ENCODE results near the gene CD2. TPM values are rescaled to one million over a fixed set of nuclear protein-coding genes. Genes with fewer than 3 reads are reported as not detected.
"Not testable (repeated sequence)": the region's sequence is repeated elsewhere in the genome, so short reads cannot be mapped to it uniquely, and the experiment has no call there.

Gene CD2
- total RNA-seq, 2 donors from 2014 or later: 2.9 to 3.8 TPM

GRCh38 chr1:116755681-116756080 is 1.5 kb downstream of the CD2 start:
- Histone ChIP-seq H3K36me3 (no peaks in the 10 kb centered on the region), H3K9ac (ENCODE audit: low read depth in 2 of 2, low read length in 2 of 2) (peak overlapping the region in 1 of 2 donors; percentile 37), H3K27me3 (no peaks in the 10 kb centered on the region), H3K9me3 (no peaks in the 10 kb centered on the region), H3K27ac (peak overlapping the region; percentile 36), H3K4me3 (peak overlapping the region; percentile 12), H3K4me1 (no peaks in the 10 kb centered on the region)
- DNase-seq: no peak
- no peak for TF ChIP-seq CTCF (IDR thresholded peaks at IDR 0.05)
- intact Hi-C loops (cut with DNase I): no loop called here

- peak overlapping the region in 1 of 2 donors; percentile 37 for H3K9ac ChIP-seq (ENCODE audit: low read depth in 2 of 2, low read length in 2 of 2)
- H3K36me3 ChIP-seq; H3K4me1 ChIP-seq; H3K27me3 ChIP-seq; intact Hi-C loops (cut with DNase I); H3K4me3 ChIP-seq; H3K9me3 ChIP-seq; H3K27ac ChIP-seq: not testable (repeated sequence)
- peak; percentile 7 for DNase-seq
These were observed 1.9 kb downstream of the CD2 start for GRCh38 chr1:116756092-116756491.

- H3K9ac ChIP-seq (ENCODE audit: low read depth in 2 of 2, low read length in 2 of 2); H3K9me3 ChIP-seq; H3K27ac ChIP-seq; DNase-seq; H3K4me3 ChIP-seq; H3K27me3 ChIP-seq; H3K4me1 ChIP-seq; H3K36me3 ChIP-seq; intact Hi-C loops (cut with DNase I): not testable (repeated sequence)
These were observed 4.2 kb downstream of the CD2 start for GRCh38 chr1:116758456-116758815.

- intact Hi-C loops (cut with DNase I): loop anchor here (10.0 kb wide), 1 partner anchor 55 kb away; no protein-coding TSS in a partner anchor
- H3K27me3 ChIP-seq: no peaks in the 10 kb centered on the region
- no peaks in the 10 kb centered on the region for H3K9me3 ChIP-seq
- no peak for DNase-seq
- H3K9ac ChIP-seq (ENCODE audit: low read depth in 2 of 2, low read length in 2 of 2): no peak overlapping the region
- H3K4me1 ChIP-seq: no peaks in the 10 kb centered on the region
- no peaks in the 10 kb centered on the region for H3K36me3 ChIP-seq
- H3K27ac ChIP-seq: no peak overlapping the region
- no peak overlapping the region for H3K4me3 ChIP-seq
- TF ChIP-seq CTCF (IDR thresholded peaks at IDR 0.05): no peak
These were observed 5.4 kb downstream of the CD2 start for GRCh38 chr1:116759636-116760035.

GRCh38 chr1:116760487-116760886 is 6.3 kb downstream of the CD2 start:
- Histone ChIP-seq H3K4me3 (no peak overlapping the region), H3K27ac (no peak overlapping the region), H3K36me3 (no peaks in the 10 kb centered on the region), H3K27me3 (no peaks in the 10 kb centered on the region), H3K4me1 (no peaks in the 10 kb centered on the region), H3K9ac (ENCODE audit: low read depth in 2 of 2, low read length in 2 of 2) (no peak overlapping the region), H3K9me3 (no peaks in the 10 kb centered on the region)
- DNase-seq: no peak
- TF ChIP-seq CTCF (IDR thresholded peaks at IDR 0.05): no peak
- intact Hi-C loops (cut with DNase I): loop anchor here (10.0 kb wide), 1 partner anchor 54 kb away; no protein-coding TSS in a partner anchor

GRCh38 chr1:116760996-116761665 is 6.9 kb downstream of the CD2 start:
- no peak overlapping the region for H3K9ac ChIP-seq (ENCODE audit: low read depth in 2 of 2, low read length in 2 of 2)
- H3K9me3 ChIP-seq: no peaks in the 10 kb centered on the region
- H3K4me1 ChIP-seq: no peaks in the 10 kb centered on the region
- no peaks in the 10 kb centered on the region for H3K27me3 ChIP-seq
- no peaks in the 10 kb centered on the region for H3K36me3 ChIP-seq
- no peak overlapping the region for H3K27ac ChIP-seq
- no peak for TF ChIP-seq CTCF (IDR thresholded peaks at IDR 0.05)
- intact Hi-C loops (cut with DNase I): loop anchor here (10.0 kb wide), 1 partner anchor 54 kb away; no protein-coding TSS in a partner anchor
- no peak for DNase-seq
- no peak overlapping the region for H3K4me3 ChIP-seq

All from colonic mucosa (tissue), 4 donors.